Measurements from ENCODE around the gene HOXC11. TPM values are rescaled to one million over a fixed set of nuclear protein-coding genes. Genes with fewer than 3 reads are reported as not detected.
A peak's percentile ranks its signal among the peaks of the same experiment; 100 is the strongest.

Gene HOXC11
- total and polyA plus RNA-seq, 2 experiments from 2014 or later = not detected

GRCh38 chr12:53966085-53966384 is 6.9 kb upstream of the HOXC11 start:
- ATAC-seq = peak; percentile 50
- Mint-ChIP-seq H3K9me3 (no peaks in the 10 kb centered on the region; the same call in 1 of the 3 replicates), H3K4me3 (peak overlapping the region; percentile 43; the same call in 2 of the 3 replicates), H3K36me3 (ENCODE audit: low read depth) (no peaks in the 10 kb centered on the region; the same call in 2 of the 3 replicates), H3K27ac (no peak overlapping the region), H3K27me3 (ENCODE audit: insufficient read depth, low read depth, poor library complexity) (peaks cover 100% of the 10 kb centered on the region), H3K4me1 (peaks cover 15% of the 10 kb centered on the region)
- peaks cover 53% of the 10 kb centered on the region for H3F3A ChIP-seq (replicated peaks; ENCODE audit: low read depth)
- H3K36me3 ChIP-seq (ENCODE audit: insufficient read depth) = no peaks in the 10 kb centered on the region
- peak overlapping the region; percentile 74 for H3K4me2 ChIP-seq
- H3K79me2 ChIP-seq (replicated peaks; ENCODE audit: insufficient read depth) = no peaks in the 10 kb centered on the region
- peaks cover 15% of the 10 kb centered on the region for H3K4me1 ChIP-seq (ENCODE audit: insufficient read depth)
- TF ChIP-seq ETS1 (IDR thresholded peaks at IDR 0.05) (no peak), STAT1 (IDR thresholded peaks at IDR 0.05; ENCODE audit: unreplicated experiment) (no peak), JUNB (IDR thresholded peaks at IDR 0.05; ENCODE audit: unreplicated experiment) (no peak), REST (IDR thresholded peaks at IDR 0.05; ENCODE audit: unreplicated experiment) (no peak), EZH2phosphoT487 (IDR thresholded peaks at IDR 0.05; ENCODE audit: unreplicated experiment) (no peak), ZNF114 (CRISPR knock-in tag; IDR thresholded peaks at IDR 0.05) (no peak), ZNF462 (CRISPR knock-in tag; IDR thresholded peaks at IDR 0.05) (no peak), EZH2 (IDR thresholded peaks at IDR 0.05; ENCODE audit: low read depth, unreplicated experiment) (no peak), ZNF331 (CRISPR knock-in tag; IDR thresholded peaks at IDR 0.05; ENCODE audit: low read depth) (no peak), CREB1 (CRISPR knock-in tag; IDR thresholded peaks at IDR 0.05; ENCODE audit: low read depth) (no peak), NANOG (IDR thresholded peaks at IDR 0.05; ENCODE audit: borderline replicate concordance) (no peak), CTCF (conservative IDR thresholded peaks at IDR 0.05; ENCODE audit: low read depth in 2 of 2) (no peak), POLR2AphosphoS5 (IDR thresholded peaks at IDR 0.05; ENCODE audit: low read depth) (no peak)
- no peak overlapping the region for H2AFZ ChIP-seq
- peaks cover 76% of the 10 kb centered on the region for H4K20me1 ChIP-seq (replicated peaks; ENCODE audit: insufficient read depth)
- H3K27ac ChIP-seq (ENCODE audit: low read depth) = no peak overlapping the region
- peak overlapping the region; percentile 26 for H3K4me3 ChIP-seq
- DNase-seq (ENCODE audit: low spot score) = peak; percentile 90
- H3K27me3 ChIP-seq (ENCODE audit: insufficient read depth) = peaks cover 100% of the 10 kb centered on the region
- H3K9me2 ChIP-seq (ENCODE audit: insufficient read depth) = no peaks in the 10 kb centered on the region

All from GM23338 (cell line).